GM19023 (cell line): ENCODE measurements around the gene PAQR4.
A peak's percentile ranks its signal among the peaks of the same experiment; 100 is the strongest.

Source experiments
- ATAC-seq: cut with Tn5 transposase; IDR thresholded peaks from one replicate; pipeline ENCODE4 v1.9.1; 2021; ENCODE audit warnings: mild to moderate bottlenecking, moderate library complexity; ENCODE audit not compliant: unreplicated experiment

Gene PAQR4

GRCh38 chr16:2964475-2965336, 4.4 kb upstream of the PAQR4 start:
- no peak for ATAC-seq

GRCh38 chr16:2966043-2966807, 2.9 kb upstream of the PAQR4 start:
- no peak for ATAC-seq

GRCh38 chr16:2966808-2967191, 2.3 kb upstream of the PAQR4 start:
- no peak for ATAC-seq

GRCh38 chr16:2967211-2967631, 1.9 kb upstream of the PAQR4 start:
- ATAC-seq, result no peak

GRCh38 chr16:2967721-2968161, 1.4 kb upstream of the PAQR4 start:
- no peak for ATAC-seq

GRCh38 chr16:2968368-2968737, 795 bp upstream of the PAQR4 start:
- ATAC-seq, result peak; percentile 1

- ATAC-seq, result peak; percentile 38
Observed at GRCh38 chr16:2969545-2970521, 685 bp downstream of the PAQR4 start.

- no peak for ATAC-seq
Observed at GRCh38 chr16:2970563-2970962, 1.4 kb downstream of the PAQR4 start.

GRCh38 chr16:2971134-2971984, 2.2 kb downstream of the PAQR4 start:
- no peak for ATAC-seq

GRCh38 chr16:2971985-2972784, 3.0 kb downstream of the PAQR4 start:
- ATAC-seq, result no peak

- ATAC-seq, result no peak
Observed at GRCh38 chr16:2973093-2973492, 3.9 kb downstream of the PAQR4 start.

GRCh38 chr16:2973605-2974318, 4.6 kb downstream of the PAQR4 start:
- no peak for ATAC-seq

GRCh38 chr16:2974319-2975056, 5.3 kb downstream of the PAQR4 start:
- no peak for ATAC-seq

- ATAC-seq, result no peak
Observed at GRCh38 chr16:2975161-2975795, 6.1 kb downstream of the PAQR4 start.

GRCh38 chr16:2976201-2976600, 7.1 kb downstream of the PAQR4 start:
- no peak for ATAC-seq

- ATAC-seq, result no peak
Observed at GRCh38 chr16:2976673-2977072, 7.5 kb downstream of the PAQR4 start.

GRCh38 chr16:2977440-2977839, 8.3 kb downstream of the PAQR4 start:
- no peak for ATAC-seq
